GM12892 (cell line): ENCODE results near the gene PKD2L1.

Experiments
- DNase-seq: peaks from one replicate; pipeline ENCODE4 v3.0.0; 2011; ENCODE audit not compliant: insufficient read length
- FAIRE-seq: peaks from 2 replicates; lab custom pipeline; 2011; peaks lifted over from hg19 to GRCh38; lab: Jason Lieb, UNC
- POLR2A ChIP-seq: IDR thresholded peaks from 2 replicates; pipeline ENCODE4 v1.6.1; 2011; ENCODE audit warnings: low read depth, low read length, control low read depth
- POLR2AphosphoS5 ChIP-seq: IDR thresholded peaks from 2 replicates; pipeline ENCODE4 v1.6.1; 2011; ENCODE audit warnings: low read depth, low read length, control low read depth
- TAF1 ChIP-seq: IDR thresholded peaks from 2 replicates; pipeline ENCODE4 v1.6.1; 2011; ENCODE audit warnings: low read depth, mild to moderate bottlenecking, control low read depth, low read length, borderline replicate concordance

PKD2L1 gene

GRCh38 chr10:100364735-100365391 lies 34.8 kb upstream of the PKD2L1 start:
- DNase-seq, result no peak

GRCh38 chr10:100364175-100364574 lies 34.1 kb upstream of the PKD2L1 start:
- DNase-seq (no peak), FAIRE-seq (no peak)
- TF ChIP-seq TAF1 (no peak), POLR2AphosphoS5 (no peak), POLR2A (no peak)

More at GRCh38 chr10:100364735-100365391, 34.8 kb upstream of the PKD2L1 start:
- FAIRE-seq, result no peak
- TF ChIP-seq TAF1 (no peak), POLR2AphosphoS5 (no peak)

GRCh38 chr10:100362570-100363496 lies 32.8 kb upstream of the PKD2L1 start:
- TF ChIP-seq TAF1, result no peak
- TF ChIP-seq POLR2AphosphoS5, result no peak
- no peak for TF ChIP-seq POLR2A
- DNase-seq (no peak), FAIRE-seq (no peak)

- FAIRE-seq, result no peak
- no peak for TF ChIP-seq POLR2A
- TF ChIP-seq POLR2AphosphoS5, result no peak
- no peak for TF ChIP-seq TAF1
- no peak for DNase-seq
Observed at GRCh38 chr10:100360234-100360633, 30.2 kb upstream of the PKD2L1 start.

- DNase-seq, result no peak
- no peak for TF ChIP-seq TAF1
- TF ChIP-seq POLR2A, result no peak
- no peak for TF ChIP-seq POLR2AphosphoS5
- no peak for FAIRE-seq
Observed at GRCh38 chr10:100359529-100360150, 29.6 kb upstream of the PKD2L1 start.

GRCh38 chr10:100359030-100359432 lies 29.0 kb upstream of the PKD2L1 start:
- FAIRE-seq (no peak), DNase-seq (no peak)
- no peak for TF ChIP-seq POLR2AphosphoS5
- TF ChIP-seq TAF1, result no peak
- no peak for TF ChIP-seq POLR2A

- DNase-seq (no peak), FAIRE-seq (no peak)
- TF ChIP-seq TAF1 (no peak), POLR2AphosphoS5 (no peak), POLR2A (no peak)
Observed at GRCh38 chr10:100357059-100357858, 27.2 kb upstream of the PKD2L1 start.

GRCh38 chr10:100356067-100357017 lies 26.3 kb upstream of the PKD2L1 start:
- no peak for TF ChIP-seq POLR2A
- DNase-seq, result no peak
- no peak for FAIRE-seq

GRCh38 chr10:100355086-100355485 lies 25.1 kb upstream of the PKD2L1 start:
- FAIRE-seq (no peak), DNase-seq (no peak)
- TF ChIP-seq POLR2AphosphoS5, result no peak
- TF ChIP-seq POLR2A, result no peak

GRCh38 chr10:100353770-100354485 lies 23.9 kb upstream of the PKD2L1 start:
- DNase-seq (no peak), FAIRE-seq (no peak)
- no peak for TF ChIP-seq POLR2AphosphoS5
- TF ChIP-seq POLR2A, result no peak
